Measurements from ENCODE around the gene SMAD3.

The SMAD3 gene

GRCh38 chr15:67202091-67202490, 136.7 kb downstream of the SMAD3 start:
- no peak for ATAC-seq

GRCh38 chr15:67202991-67203390, 137.6 kb downstream of the SMAD3 start:
- ATAC-seq = no peak

- ATAC-seq = no peak
Observed at GRCh38 chr15:67207555-67208207, 142.3 kb downstream of the SMAD3 start.

GRCh38 chr15:67208396-67208795, 143.0 kb downstream of the SMAD3 start:
- ATAC-seq = no peak

GRCh38 chr15:67210555-67211168, 145.3 kb downstream of the SMAD3 start:
- ATAC-seq = no peak

- no peak for ATAC-seq
Observed at GRCh38 chr15:67212684-67213367, 147.4 kb downstream of the SMAD3 start.

- no peak for ATAC-seq
Observed at GRCh38 chr15:67215102-67215501, 149.7 kb downstream of the SMAD3 start.

- no peak for ATAC-seq
Observed at GRCh38 chr15:67216859-67217258, 151.5 kb downstream of the SMAD3 start.

GRCh38 chr15:67218428-67218827, 153.0 kb downstream of the SMAD3 start:
- no peak for ATAC-seq

GRCh38 chr15:67219288-67219687, 153.9 kb downstream of the SMAD3 start:
- ATAC-seq = no peak

- ATAC-seq = no peak
Observed at GRCh38 chr15:67224889-67225288, 159.5 kb downstream of the SMAD3 start.

- ATAC-seq = no peak
Observed at GRCh38 chr15:67225336-67225735, 159.9 kb downstream of the SMAD3 start.

- no peak for ATAC-seq
Observed at GRCh38 chr15:67227431-67227830, 162.0 kb downstream of the SMAD3 start.

GRCh38 chr15:67227846-67228245, 162.4 kb downstream of the SMAD3 start:
- ATAC-seq = no peak

GRCh38 chr15:67228286-67228685, 162.9 kb downstream of the SMAD3 start:
- ATAC-seq = no peak

- ATAC-seq = no peak
Observed at GRCh38 chr15:67230504-67230903, 165.1 kb downstream of the SMAD3 start.

- ATAC-seq = no peak
Observed at GRCh38 chr15:67232591-67232990, 167.2 kb downstream of the SMAD3 start.

GRCh38 chr15:67240235-67241131, 175.1 kb downstream of the SMAD3 start:
- ATAC-seq = peak; percentile 7 to 10

GRCh38 chr15:67241132-67241855, 175.9 kb downstream of the SMAD3 start:
- peak; percentile 87 to 89 for ATAC-seq

GRCh38 chr15:67242708-67243111, 177.3 kb downstream of the SMAD3 start:
- ATAC-seq = no peak
